Small intestine (tissue), 7 donors: ENCODE results near the gene TANC1. TPM values are rescaled to one million over a fixed set of nuclear protein-coding genes. Genes with fewer than 3 reads are reported as not detected.

Experiments
- DNase-seq, 2 donors: peaks; one replicate each; pipeline versions ENCODE4 v3.0.0 to v3.0.0-alpha.2; 2013
- FAIRE-seq: peaks from 2 replicates; lab custom pipeline; 2012; peaks lifted over from hg19 to GRCh38; lab: Jason Lieb, UNC
- H3K27ac ChIP-seq, 3 donors: one replicate each; pipeline ENCODE4 v1.5.1; 2013; ENCODE audit warnings: low read length in 2 of 3, mild to moderate bottlenecking in 2 of 3, control low read depth in 1 of 3, inconsistent platforms in 1 of 3, low read depth in 1 of 3, moderate library complexity in 1 of 3
- H3K27me3 ChIP-seq, 3 donors: one replicate each; pipeline ENCODE4 v1.6.1; 2013; ENCODE audit warnings: low read length in 3 of 3, inconsistent platforms in 1 of 3; ENCODE audit not compliant: control insufficient read depth in 3 of 3, insufficient read depth in 3 of 3
- H3K36me3 ChIP-seq, 3 donors: one replicate each; pipeline ENCODE4 v1.6.1; 2013; ENCODE audit warnings: low read length in 3 of 3, inconsistent platforms in 1 of 3, low read depth in 1 of 3, mild to moderate bottlenecking in 1 of 3, moderate library complexity in 1 of 3; ENCODE audit not compliant: control insufficient read depth in 3 of 3, insufficient read depth in 2 of 3
- H3K4me1 ChIP-seq, 3 donors: one replicate each; pipeline ENCODE4 v1.6.1; 2013; ENCODE audit warnings: low read length in 2 of 3, inconsistent platforms in 1 of 3, low read depth in 1 of 3, mild to moderate bottlenecking in 1 of 3, moderate library complexity in 1 of 3; ENCODE audit not compliant: control insufficient read depth in 3 of 3, insufficient read depth in 2 of 3
- H3K4me3 ChIP-seq, 3 donors: one replicate each; pipeline ENCODE4 v1.5.1; 2013; ENCODE audit warnings: low read length in 3 of 3, control low read depth in 1 of 3, inconsistent platforms in 1 of 3, low read depth in 1 of 3, mild to moderate bottlenecking in 1 of 3, moderate library complexity in 1 of 3
- H3K9me3 ChIP-seq, 2 donors: one replicate each; pipeline ENCODE4 v1.6.1; 2013; ENCODE audit warnings: low read depth in 1 of 2, low read length in 1 of 2; ENCODE audit not compliant: control insufficient read depth in 2 of 2, insufficient read depth in 1 of 2
- WGBS, 3 donors: extraction: QIAGEN DNeasy Blood & Tissue Kit; methylation state at CpG; one replicate each; pipeline ENCODE4 v1.1.7; 2013; 5-methylcytosine and 5-hydroxymethylcytosine counted together
- polyA plus RNA-seq, 4 donors: library from polyadenylated mRNA; stranded (reverse) in 3 of 4; unstranded in 1 of 4; fragments of 200-250 nt in 3 of 4; fragments of 120-200 nt in 1 of 4; gene quantifications; one replicate each; pipeline versions ENCODE4 v1.2.1 to v1.2.3, GENCODE V29; 2013
- donor health status: healthy with polysubstance abuse.
- donor health status: control.
- donor health status: control.
- donor health status: Bipolar disorder and iron deficiency.
- donor health status: healthy.

The TANC1 gene
- polyA plus RNA-seq, 4 donors = 7.4 to 14.7 (median 8.8) TPM

DNA sequence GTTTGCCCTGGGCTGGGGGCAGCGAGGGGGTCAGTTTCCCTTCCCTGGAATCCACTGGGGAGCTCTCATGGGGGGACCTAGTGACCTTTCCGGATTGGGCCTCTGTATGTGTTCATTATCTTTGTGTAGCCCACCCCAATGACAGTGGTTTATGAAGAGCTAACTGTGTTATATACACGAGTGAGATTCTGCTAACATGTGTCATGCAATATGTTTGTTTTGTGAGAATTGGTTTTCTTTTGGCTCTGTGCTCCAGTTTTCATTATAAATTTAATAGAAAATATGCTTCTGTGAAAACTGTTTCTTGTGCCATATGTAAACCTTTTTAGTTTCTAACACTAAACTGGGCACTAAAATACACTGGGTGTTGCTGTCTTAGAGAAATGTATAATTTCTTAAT is 207.5 kb downstream of the TANC1 start:
- Histone ChIP-seq H3K27me3 (no peaks in the 10 kb centered on the region), H3K27ac (no peak overlapping the region), H3K4me1 (no peaks in the 10 kb centered on the region), H3K9me3 (no peaks in the 10 kb centered on the region), H3K4me3 (no peak overlapping the region), H3K36me3 (peaks cover 5 to 62% (median 10%) of the 10 kb centered on the region in 3 donors)
- WGBS, 3 donors = 73 to 86% (median 79%) methylated on average over 3 of the region's 3 CpGs
- DNase-seq (no peak), FAIRE-seq (no peak)

DNA sequence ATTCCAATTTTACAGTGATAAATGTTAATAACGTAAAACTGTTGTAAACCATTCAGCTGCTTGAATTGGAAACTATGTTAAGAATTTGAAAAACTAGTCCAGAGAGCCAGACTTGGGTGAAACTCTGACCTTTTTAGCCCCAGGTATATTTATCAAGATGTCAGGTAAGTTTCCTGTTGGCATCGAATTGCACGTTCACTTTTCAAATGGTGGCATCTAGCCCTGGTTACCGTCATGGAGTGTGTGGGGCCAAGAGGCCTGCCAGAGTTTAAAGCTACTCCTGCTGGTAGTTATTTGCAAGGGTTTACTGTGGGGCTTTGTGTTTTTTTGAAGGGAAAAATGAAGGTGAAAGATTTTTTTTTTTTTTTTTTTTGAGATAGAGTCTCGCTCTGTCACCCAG is 208.1 kb downstream of the TANC1 start:
- no peak overlapping the region for H3K4me3 ChIP-seq
- H3K27ac ChIP-seq = no peak overlapping the region
- no peak for DNase-seq
- 79 to 86% (median 85%) methylated on average over 4 to 5 of the region's 5 CpGs for WGBS, 3 donors
- no peaks in the 10 kb centered on the region for H3K27me3 ChIP-seq
- H3K36me3 ChIP-seq = peaks cover 5 to 60% (median 10%) of the 10 kb centered on the region in 3 donors
- H3K4me1 ChIP-seq = no peaks in the 10 kb centered on the region
- FAIRE-seq = no peak
- H3K9me3 ChIP-seq = no peaks in the 10 kb centered on the region

DNA sequence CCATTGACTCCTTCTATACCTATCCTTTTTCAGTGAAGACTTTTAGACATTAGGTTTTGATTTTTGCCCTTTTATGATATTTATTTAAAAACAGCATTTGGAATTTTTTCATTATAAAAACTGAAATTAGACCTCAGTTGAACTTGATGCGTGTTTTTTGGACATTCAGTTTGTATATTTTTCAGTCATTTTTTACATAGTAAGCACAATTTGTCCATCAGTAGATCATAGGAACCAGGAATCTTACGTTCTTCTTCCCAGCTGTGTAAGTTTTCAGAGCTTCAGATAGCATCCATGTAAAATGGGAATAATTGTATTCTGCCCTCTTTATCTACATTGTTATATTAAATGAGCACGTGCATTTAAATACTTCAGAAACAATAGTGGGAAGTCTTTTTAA is 208.9 kb downstream of the TANC1 start:
- DNase-seq = no peak
- Histone ChIP-seq H3K27me3 (no peaks in the 10 kb centered on the region), H3K4me3 (no peak overlapping the region), H3K27ac (no peak overlapping the region), H3K36me3 (peaks cover 5 to 63% (median 7%) of the 10 kb centered on the region in 3 donors), H3K9me3 (no peaks in the 10 kb centered on the region), H3K4me1 (no peaks in the 10 kb centered on the region)
- 88 to 92% (median 90%) methylated on average over 3 of the region's 3 CpGs for WGBS, 3 donors
- no peak for FAIRE-seq

DNA sequence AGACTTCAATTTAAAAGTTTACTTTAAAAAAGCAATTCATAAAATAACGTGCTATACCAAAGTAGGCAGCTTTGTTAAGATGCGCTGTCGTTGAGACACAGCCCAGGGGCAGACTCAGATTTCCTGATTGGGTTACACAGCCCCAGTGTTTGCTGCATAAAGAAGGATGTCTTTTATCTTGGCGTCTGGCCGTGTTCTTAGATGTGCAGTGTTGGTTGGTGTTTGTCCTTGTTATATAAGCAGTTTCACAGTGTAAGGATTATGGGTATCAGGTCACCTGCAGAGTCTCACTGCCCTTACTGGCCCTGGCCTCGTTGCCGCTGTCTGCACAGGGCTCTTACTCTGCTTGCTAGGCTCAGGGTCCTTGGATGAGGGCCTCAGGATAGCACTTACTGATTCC is 209.5 kb downstream of the TANC1 start:
- FAIRE-seq = no peak
- H3K27me3 ChIP-seq = no peaks in the 10 kb centered on the region
- DNase-seq = no peak
- H3K27ac ChIP-seq = no peak overlapping the region
- 72 to 86% (median 74%) methylated on average over 7 of the region's 7 CpGs for WGBS, 3 donors
- H3K36me3 ChIP-seq = peaks cover 5 to 60% (median 7%) of the 10 kb centered on the region in 3 donors
- no peaks in the 10 kb centered on the region for H3K4me1 ChIP-seq
- no peak overlapping the region for H3K4me3 ChIP-seq
- H3K9me3 ChIP-seq = no peaks in the 10 kb centered on the region

DNA sequence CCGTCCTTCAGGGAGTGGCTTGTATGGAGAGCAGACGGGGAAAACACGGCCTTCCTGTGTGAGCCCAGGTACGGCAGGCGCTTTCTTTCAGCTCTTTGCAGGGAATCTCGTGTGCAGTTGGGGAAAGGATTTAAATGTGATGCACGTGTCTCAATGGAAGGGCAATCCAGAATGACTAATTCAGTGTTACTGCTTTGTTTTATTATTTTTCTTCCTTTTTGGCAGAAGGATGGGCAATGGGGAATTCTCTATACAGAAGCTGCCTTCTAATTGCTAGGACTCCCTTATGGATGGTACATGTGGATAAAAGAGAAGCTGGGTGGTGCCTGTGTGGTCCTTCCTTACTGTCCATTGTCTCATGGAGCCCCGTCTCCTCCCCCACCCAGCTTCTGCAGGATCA is 210.7 kb downstream of the TANC1 start:
- WGBS, 3 donors = 87 to 93% (median 92%) methylated on average over 8 of the region's 8 CpGs
- Histone ChIP-seq H3K27me3 (no peaks in the 10 kb centered on the region), H3K9me3 (no peaks in the 10 kb centered on the region), H3K27ac (no peak overlapping the region), H3K4me3 (no peak overlapping the region), H3K4me1 (no peaks in the 10 kb centered on the region), H3K36me3 (peaks cover 5 to 64% (median 7%) of the 10 kb centered on the region in 3 donors)
- FAIRE-seq (no peak), DNase-seq (no peak)

DNA sequence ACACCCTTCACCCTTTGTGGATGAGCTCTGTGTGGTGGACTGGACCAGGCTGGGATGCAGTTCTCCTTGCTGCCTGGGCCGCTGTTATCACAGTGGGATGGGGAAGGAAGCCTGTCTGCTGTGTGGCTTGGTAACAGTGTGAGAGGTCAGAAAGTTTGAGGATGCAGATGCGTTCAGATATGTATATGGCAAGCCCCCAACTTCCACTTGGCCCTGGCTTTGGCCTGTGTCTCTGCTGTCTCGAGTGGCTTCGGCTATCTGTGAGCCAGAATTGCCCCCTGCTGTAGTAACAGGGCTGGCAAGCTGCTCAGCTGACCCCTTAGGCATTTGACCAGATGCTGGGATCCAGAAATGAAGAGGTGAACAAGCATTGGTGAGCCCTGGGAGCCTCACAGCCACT is 211.3 kb downstream of the TANC1 start:
- DNase-seq = no peak
- H3K36me3 ChIP-seq = peaks cover 4 to 66% (median 7%) of the 10 kb centered on the region in 3 donors
- H3K4me3 ChIP-seq = no peak overlapping the region
- no peaks in the 10 kb centered on the region for H3K27me3 ChIP-seq
- H3K9me3 ChIP-seq = no peaks in the 10 kb centered on the region
- 81 to 85% (median 83%) methylated on average over 4 of the region's 4 CpGs for WGBS, 3 donors
- no peak overlapping the region for H3K27ac ChIP-seq
- no peaks in the 10 kb centered on the region for H3K4me1 ChIP-seq
- FAIRE-seq = no peak

DNA sequence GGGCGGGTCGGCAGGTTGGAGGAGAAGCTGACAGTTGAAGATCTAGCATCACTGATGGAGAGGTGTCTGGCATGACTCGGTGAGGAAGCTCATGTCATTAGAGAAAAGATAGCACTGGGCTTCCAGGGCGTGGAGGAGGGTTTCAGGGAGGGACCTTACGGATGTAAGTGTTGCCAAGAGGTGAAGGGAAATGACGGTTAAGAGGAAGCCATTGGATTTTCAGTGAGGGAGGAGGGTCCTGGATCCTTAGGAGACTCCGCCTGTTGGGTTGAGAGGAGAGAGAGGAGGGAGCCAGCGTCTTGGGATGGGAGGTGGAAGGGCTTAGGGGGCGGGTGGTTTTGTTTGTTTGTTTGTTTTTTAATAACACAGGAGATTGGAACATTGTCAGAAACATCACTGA is 214.9 kb downstream of the TANC1 start:
- WGBS, 3 donors = 85 to 89% (median 88%) methylated on average over 9 of the region's 9 CpGs
- Histone ChIP-seq H3K27me3 (no peaks in the 10 kb centered on the region), H3K36me3 (peaks cover 2 to 73% (median 3%) of the 10 kb centered on the region in 3 donors), H3K4me1 (no peaks in the 10 kb centered on the region), H3K4me3 (no peak overlapping the region), H3K9me3 (no peaks in the 10 kb centered on the region), H3K27ac (no peak overlapping the region)
- DNase-seq (no peak), FAIRE-seq (no peak)

DNA sequence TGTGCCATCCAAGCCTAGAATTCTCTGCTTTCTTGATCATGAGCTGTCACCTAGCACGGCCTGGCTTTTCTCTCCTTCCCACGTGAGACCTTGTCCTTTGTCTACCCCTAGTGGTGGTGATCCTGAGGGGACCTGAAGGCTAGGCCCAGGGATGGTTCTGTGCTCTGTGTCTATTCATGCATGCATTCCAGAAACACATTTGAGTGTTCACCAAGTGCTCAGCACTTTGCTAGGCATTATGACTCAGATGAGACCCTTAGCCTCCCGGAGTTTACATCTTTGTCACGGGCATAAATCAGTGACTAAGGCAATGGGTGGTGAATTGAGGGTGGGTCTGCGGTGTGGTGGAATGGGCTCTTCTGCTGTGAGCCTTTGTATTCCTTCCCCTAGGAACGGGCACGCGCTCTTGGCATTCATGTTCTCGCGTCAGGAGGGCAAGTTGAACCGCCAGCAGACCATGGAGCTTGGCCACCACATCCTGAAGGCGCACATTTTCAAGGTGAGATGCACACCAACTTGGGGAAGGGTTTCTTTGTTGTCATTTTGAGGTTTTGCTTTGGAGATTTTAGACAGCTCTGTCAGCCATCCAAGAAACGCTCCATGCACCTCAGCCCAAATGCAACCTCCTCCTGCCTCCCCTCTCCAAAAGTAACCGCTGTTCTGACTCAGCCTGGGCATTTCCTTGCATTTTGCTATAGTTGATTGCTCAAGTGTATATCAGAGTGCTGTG is 217.1 kb downstream of the TANC1 start:
- no peaks in the 10 kb centered on the region for H3K9me3 ChIP-seq
- DNase-seq (peak; percentile 41 to 54), FAIRE-seq (no peak)
- H3K4me1 ChIP-seq = no peaks in the 10 kb centered on the region
- 68 to 77% (median 77%) methylated on average over 14 of the region's 14 CpGs for WGBS, 3 donors
- H3K27ac ChIP-seq = no peak overlapping the region
- no peaks in the 10 kb centered on the region for H3K27me3 ChIP-seq
- H3K36me3 ChIP-seq = peaks cover 0 to 66% (median 3%) of the 10 kb centered on the region in 3 donors
- H3K4me3 ChIP-seq = no peak overlapping the region

DNA sequence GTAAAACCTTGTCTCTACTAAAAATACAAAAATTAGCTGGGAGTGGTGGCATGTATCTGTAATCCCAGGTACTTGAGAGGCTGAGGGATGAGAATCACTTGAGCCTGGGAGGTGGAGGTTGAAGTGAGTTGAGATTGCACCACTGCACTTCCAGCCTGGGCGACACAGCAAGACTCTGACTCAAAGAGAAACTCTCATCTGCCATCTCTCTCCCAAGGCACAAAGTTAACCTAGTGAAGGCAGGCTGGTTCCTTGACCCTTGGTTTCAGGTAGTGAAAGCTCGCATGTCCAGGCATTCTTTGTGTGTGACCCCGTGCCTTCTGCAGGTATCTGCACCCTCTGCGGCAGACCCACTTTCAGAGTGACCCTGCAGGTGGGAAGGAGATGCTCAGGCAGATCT is 218.0 kb downstream of the TANC1 start:
- Histone ChIP-seq H3K27me3 (no peaks in the 10 kb centered on the region), H3K4me3 (no peak overlapping the region), H3K36me3 (peaks cover 0 to 65% (median 3%) of the 10 kb centered on the region in 3 donors), H3K9me3 (no peaks in the 10 kb centered on the region), H3K4me1 (no peaks in the 10 kb centered on the region), H3K27ac (no peak overlapping the region)
- 79 to 91% (median 83%) methylated on average over 4 of the region's 4 CpGs for WGBS, 3 donors
- no peak for FAIRE-seq
- no peak for DNase-seq
